HG03521 (cell line): ENCODE measurements around the gene LRTM2.

Experiments used
- ATAC-seq: cut with Tn5 transposase; IDR thresholded peaks from one replicate; pipeline ENCODE4 v1.9.1; 2021; ENCODE audit warnings: mild to moderate bottlenecking, moderate library complexity; ENCODE audit not compliant: unreplicated experiment

LRTM2 gene

GRCh38 chr12:1880153-1880845, 59.9 kb downstream of the LRTM2 start:
- ATAC-seq = no peak

GRCh38 chr12:1880876-1881275, 60.5 kb downstream of the LRTM2 start:
- no peak for ATAC-seq

- no peak for ATAC-seq
These were observed 60.9 kb downstream of the LRTM2 start for GRCh38 chr12:1881301-1881700.

GRCh38 chr12:1881936-1882335, 61.6 kb downstream of the LRTM2 start:
- ATAC-seq = no peak

- ATAC-seq = no peak
These were observed 62.0 kb downstream of the LRTM2 start for GRCh38 chr12:1882405-1882804.

GRCh38 chr12:1882850-1883470, 62.6 kb downstream of the LRTM2 start:
- no peak for ATAC-seq

- ATAC-seq = no peak
These were observed 63.1 kb downstream of the LRTM2 start for GRCh38 chr12:1883513-1883912.

GRCh38 chr12:1884651-1885050, 64.3 kb downstream of the LRTM2 start:
- no peak for ATAC-seq

- ATAC-seq = no peak
These were observed 64.8 kb downstream of the LRTM2 start for GRCh38 chr12:1885082-1885596.

- no peak for ATAC-seq
These were observed 65.4 kb downstream of the LRTM2 start for GRCh38 chr12:1885599-1886245.
